Immature natural killer cell (primary cell): ENCODE results near the gene KDM3A. TPM values are rescaled to one million over a fixed set of nuclear protein-coding genes. Genes with fewer than 3 reads are reported as not detected.
A peak's percentile ranks its signal among the peaks of the same experiment; 100 is the strongest.
"Not testable (repeated sequence)": the region's sequence is repeated elsewhere in the genome, so short reads cannot be mapped to it uniquely, and the experiment has no call there.

Source experiments
- DNase-seq, 3 donors: peaks; one replicate each; pipeline ENCODE4 v3.0.0; 2022; ENCODE audit warnings: mixed read lengths in 1 of 3
- H3K27ac Mint-ChIP-seq, 6 donors: one replicate each; pipeline ENCODE4 v1.8.0; 2020; ENCODE audit warnings: mixed read lengths in 6 of 6, mild to moderate bottlenecking in 5 of 6, inconsistent platforms in 4 of 6, moderate library complexity in 3 of 6
- H3K27me3 Mint-ChIP-seq, 3 donors: one replicate each; pipeline ENCODE4 v1.8.0; 2020 to 2021; ENCODE audit warnings: low read depth in 3 of 3, mild to moderate bottlenecking in 3 of 3, mixed read lengths in 3 of 3, moderate library complexity in 3 of 3, inconsistent platforms in 1 of 3
- H3K36me3 Mint-ChIP-seq, 3 donors: one replicate each; pipeline ENCODE4 v1.8.0; 2020; ENCODE audit warnings: mixed read lengths in 3 of 3, inconsistent platforms in 2 of 3, mild to moderate bottlenecking in 2 of 3
- H3K4me1 Mint-ChIP-seq, 2 donors: one replicate each; pipeline ENCODE4 v1.8.0; 2020; ENCODE audit warnings: inconsistent platforms in 2 of 2, mild to moderate bottlenecking in 2 of 2, mixed read lengths in 2 of 2, moderate library complexity in 1 of 2
- H3K4me3 Mint-ChIP-seq, 5 donors: one replicate each; pipeline ENCODE4 v1.8.0; 2020; ENCODE audit warnings: mild to moderate bottlenecking in 5 of 5, mixed read lengths in 5 of 5, inconsistent platforms in 3 of 5, moderate library complexity in 3 of 5
- H3K9me3 Mint-ChIP-seq, 6 donors: one replicate each; pipeline ENCODE4 v1.8.0; 2020; ENCODE audit warnings: mild to moderate bottlenecking in 6 of 6, mixed read lengths in 6 of 6, inconsistent platforms in 4 of 6, moderate library complexity in 3 of 6
- polyA plus RNA-seq, 3 donors: library from polyadenylated mRNA; unstranded; fragments of 300-500 nt; fragmentation: Illumina TruSeq; gene quantifications; one replicate each; pipeline ENCODE4 v1.2.3, GENCODE V29; 2021

The KDM3A gene
- polyA plus RNA-seq, 3 donors from 2014 or later: 12.8 to 31.6 (median 13.0) TPM

- DNase-seq: no peak
- Mint-ChIP-seq H3K27me3 (peaks cover 0 to 4% (median 2%) of the 10 kb centered on the region in 3 donors), H3K27ac (peak overlapping the region in 2 of 6 donors; percentile 66 to 70), H3K4me3 (no peak overlapping the region), H3K4me1 (peaks cover 0 to 23% of the 10 kb centered on the region in 2 donors), H3K36me3 (peaks cover 7 to 77% (median 60%) of the 10 kb centered on the region in 3 donors), H3K9me3 (no peaks in the 10 kb centered on the region)
Observed at GRCh38 chr2:86489542-86489941, 48.4 kb downstream of the KDM3A start.

GRCh38 chr2:86490245-86490644 lies 49.1 kb downstream of the KDM3A start:
- H3K27me3 Mint-ChIP-seq: peaks cover 0 to 4% (median 2%) of the 10 kb centered on the region in 3 donors
- peaks cover 7 to 70% (median 52%) of the 10 kb centered on the region in 3 donors for H3K36me3 Mint-ChIP-seq
- peak overlapping the region in 2 of 6 donors; percentile 2 to 70 for H3K27ac Mint-ChIP-seq
- peaks cover 3 to 23% of the 10 kb centered on the region in 2 donors for H3K4me1 Mint-ChIP-seq
- H3K9me3 Mint-ChIP-seq: no peaks in the 10 kb centered on the region
- no peak overlapping the region for H3K4me3 Mint-ChIP-seq
- DNase-seq: no peak

GRCh38 chr2:86491088-86491487 lies 49.9 kb downstream of the KDM3A start:
- no peak overlapping the region for H3K4me3 Mint-ChIP-seq
- no peaks in the 10 kb centered on the region for H3K9me3 Mint-ChIP-seq
- no peak for DNase-seq
- H3K36me3 Mint-ChIP-seq: peaks cover 14 to 70% (median 45%) of the 10 kb centered on the region in 3 donors
- H3K27me3 Mint-ChIP-seq: peaks cover 0 to 5% (median 2%) of the 10 kb centered on the region in 3 donors
- H3K27ac Mint-ChIP-seq: peak overlapping the region in 2 of 6 donors; percentile 10 to 24
- peaks cover 9 to 30% of the 10 kb centered on the region in 2 donors for H3K4me1 Mint-ChIP-seq

DNA sequence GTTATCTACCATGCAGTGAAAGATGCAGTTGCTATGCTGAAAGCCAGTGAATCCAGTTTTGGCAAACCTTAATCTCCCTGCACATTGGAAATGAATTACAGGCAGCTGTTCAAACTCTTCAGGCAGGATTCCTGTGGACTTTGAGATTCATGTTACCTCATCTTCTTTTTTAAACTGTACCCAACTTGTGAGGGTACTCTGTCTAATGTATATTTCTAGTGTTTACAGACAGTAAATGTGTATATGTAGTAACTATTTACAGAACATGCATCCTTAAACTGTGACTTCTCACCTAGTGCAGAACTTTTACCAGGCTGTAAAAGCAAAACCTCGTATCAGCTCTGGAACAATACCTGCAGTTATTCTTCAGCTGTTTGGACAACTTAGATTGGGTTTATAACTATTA lies 50.9 kb downstream of the KDM3A start:
- DNase-seq: no peak
- Mint-ChIP-seq H3K4me3 (no peak overlapping the region), H3K36me3 (peaks cover 16 to 68% (median 37%) of the 10 kb centered on the region in 3 donors), H3K4me1 (peaks cover 9 to 39% of the 10 kb centered on the region in 2 donors), H3K27me3 (peaks cover 0 to 3% (median 2%) of the 10 kb centered on the region in 3 donors), H3K27ac (peak overlapping the region in 2 of 6 donors; percentile 21 to 54), H3K9me3 (no peaks in the 10 kb centered on the region)

GRCh38 chr2:86496391-86496790 lies 55.2 kb downstream of the KDM3A start:
- H3K4me1 Mint-ChIP-seq: peaks cover 9 to 33% of the 10 kb centered on the region in 2 donors
- not testable (repeated sequence) for H3K27me3 Mint-ChIP-seq, H3K4me3 Mint-ChIP-seq, DNase-seq, H3K9me3 Mint-ChIP-seq
- peaks cover 29 to 72% (median 42%) of the 10 kb centered on the region in 3 donors for H3K36me3 Mint-ChIP-seq
- H3K27ac Mint-ChIP-seq: peak overlapping the region in 4 of 6 donors; percentile 21 to 62 (median 38)

DNA sequence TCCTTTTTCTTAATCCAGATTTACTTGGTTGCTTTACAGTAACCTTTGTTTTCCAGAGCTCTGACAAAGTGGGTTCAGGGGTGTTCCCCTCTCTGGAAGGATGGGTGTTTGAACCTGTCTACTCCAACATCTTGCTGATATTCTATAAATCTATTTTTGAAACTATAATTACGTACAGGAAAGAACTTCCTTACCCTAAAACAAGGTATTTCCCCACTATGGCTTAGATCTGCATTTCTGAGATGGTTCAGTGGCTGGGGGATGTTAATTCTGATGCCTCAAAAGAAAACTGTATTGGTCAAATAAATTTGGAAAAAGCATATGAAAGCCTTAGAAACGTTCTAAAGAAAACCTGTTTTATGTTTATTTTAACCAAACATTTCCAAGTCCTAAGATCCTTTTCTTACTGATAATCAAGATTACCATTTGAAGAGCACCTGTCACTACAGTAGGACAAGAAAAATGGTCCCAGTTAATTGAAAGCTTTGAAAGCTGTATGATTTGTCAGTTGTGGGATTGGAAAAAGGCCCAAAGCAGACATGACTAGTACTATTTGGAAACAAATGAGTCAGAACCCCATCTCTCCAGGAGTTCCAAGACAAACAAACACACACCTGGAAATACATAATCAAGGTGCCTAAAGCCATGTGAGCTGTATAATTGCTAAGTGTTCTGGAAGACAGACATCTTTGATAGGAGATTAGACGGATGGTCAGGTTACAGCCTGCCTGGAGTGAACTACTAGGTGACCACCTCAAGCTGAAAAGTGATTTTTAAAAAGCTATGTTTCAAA lies 57.5 kb downstream of the KDM3A start:
- Mint-ChIP-seq H3K27me3 (peaks cover 0 to 2% (median 1%) of the 10 kb centered on the region in 3 donors), H3K4me3 (no peak overlapping the region), H3K27ac (peak overlapping the region in 3 of 6 donors; percentile 7 to 56 (median 40)), H3K9me3 (peaks cover 0 to 9% (median 5%) of the 10 kb centered on the region in 6 donors), H3K36me3 (peaks cover 37 to 85% (median 58%) of the 10 kb centered on the region in 3 donors), H3K4me1 (peaks cover 9 to 33% of the 10 kb centered on the region in 2 donors)
- DNase-seq: no peak

GRCh38 chr2:86499326-86499725 lies 58.2 kb downstream of the KDM3A start:
- Mint-ChIP-seq H3K27ac (peak overlapping the region in 4 of 6 donors; percentile 16 to 56 (median 40)), H3K27me3 (peaks cover 0 to 2% (median 1%) of the 10 kb centered on the region in 3 donors), H3K4me3 (no peak overlapping the region), H3K9me3 (peaks cover 0 to 9% (median 5%) of the 10 kb centered on the region in 6 donors), H3K4me1 (peaks cover 9 to 28% of the 10 kb centered on the region in 2 donors), H3K36me3 (peaks cover 37 to 85% (median 64%) of the 10 kb centered on the region in 3 donors)
- DNase-seq: no peak

DNA sequence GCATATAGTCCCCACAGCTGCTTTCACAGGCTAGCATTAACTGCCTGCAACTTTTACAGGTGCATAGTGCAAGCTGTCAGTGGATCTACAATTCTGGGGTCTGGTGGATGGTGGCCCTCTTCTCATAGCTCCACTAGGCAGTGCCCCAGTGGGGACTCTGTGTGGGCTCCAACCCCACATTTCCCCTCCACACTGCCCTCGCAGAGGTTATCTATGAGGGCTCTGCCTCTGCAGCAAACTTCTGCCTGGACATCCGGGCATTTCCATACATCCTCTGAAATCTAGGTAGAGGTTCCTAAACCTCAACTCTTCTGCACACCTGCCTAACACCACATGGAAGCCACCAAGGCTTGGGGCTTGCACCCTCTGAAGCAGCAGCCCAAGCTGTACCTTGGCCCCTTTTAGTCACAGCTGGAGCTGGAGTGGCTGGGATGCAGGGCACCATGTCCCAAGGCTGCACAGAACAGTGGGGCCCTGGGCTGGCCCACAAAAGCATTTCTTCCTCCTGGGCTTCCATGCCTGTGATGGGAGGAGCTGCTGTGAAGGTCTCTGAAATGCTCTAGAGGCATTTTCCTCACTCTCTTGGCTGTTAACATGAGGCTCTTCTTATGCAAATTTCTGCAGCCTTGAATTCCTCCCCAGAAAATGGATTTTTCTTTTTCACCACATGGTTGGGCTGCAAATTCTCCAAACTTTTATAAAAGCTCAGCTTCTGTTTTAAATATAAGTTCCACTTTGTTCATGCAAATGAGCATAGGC lies 59.3 kb downstream of the KDM3A start:
- Mint-ChIP-seq H3K9me3 (peaks cover 0 to 9% (median 5%) of the 10 kb centered on the region in 6 donors), H3K36me3 (peaks cover 46 to 91% (median 69%) of the 10 kb centered on the region in 3 donors), H3K27me3 (peaks cover 0 to 2% (median under 1%) of the 10 kb centered on the region in 3 donors), H3K4me3 (no peak overlapping the region), H3K4me1 (peaks cover 4 to 19% of the 10 kb centered on the region in 2 donors), H3K27ac (peak overlapping the region in 3 of 6 donors; percentile 24 to 55 (median 37))
- DNase-seq: no peak

DNA sequence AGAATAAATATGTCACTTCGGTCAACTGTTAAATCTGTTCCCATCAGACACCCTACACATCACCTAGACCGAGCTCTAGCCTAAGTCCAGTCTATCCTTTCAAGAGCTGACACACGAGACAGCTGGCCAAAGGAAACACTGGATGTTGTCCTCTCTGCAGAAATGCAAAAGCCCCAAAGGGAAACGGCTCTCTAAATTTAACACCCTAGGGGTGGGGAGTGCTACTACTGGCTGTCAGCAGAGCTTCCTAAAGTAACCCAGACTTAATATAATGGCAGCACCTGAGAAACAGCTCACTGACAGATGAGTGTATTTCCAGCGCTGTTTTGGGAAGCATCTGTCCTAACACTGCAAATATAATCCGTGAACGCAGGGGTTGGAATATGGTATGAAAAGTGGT lies 66.4 kb downstream of the KDM3A start:
- Mint-ChIP-seq H3K27ac (peak overlapping the region in 1 of 6 donors; percentile 2), H3K4me1 (peaks cover 10 to 19% of the 10 kb centered on the region in 2 donors), H3K27me3 (peaks cover 0 to 3% (median 0%) of the 10 kb centered on the region in 3 donors), H3K4me3 (no peak overlapping the region), H3K36me3 (peaks cover 34 to 64% (median 46%) of the 10 kb centered on the region in 3 donors), H3K9me3 (no peaks in the 10 kb centered on the region)
- no peak for DNase-seq

DNA sequence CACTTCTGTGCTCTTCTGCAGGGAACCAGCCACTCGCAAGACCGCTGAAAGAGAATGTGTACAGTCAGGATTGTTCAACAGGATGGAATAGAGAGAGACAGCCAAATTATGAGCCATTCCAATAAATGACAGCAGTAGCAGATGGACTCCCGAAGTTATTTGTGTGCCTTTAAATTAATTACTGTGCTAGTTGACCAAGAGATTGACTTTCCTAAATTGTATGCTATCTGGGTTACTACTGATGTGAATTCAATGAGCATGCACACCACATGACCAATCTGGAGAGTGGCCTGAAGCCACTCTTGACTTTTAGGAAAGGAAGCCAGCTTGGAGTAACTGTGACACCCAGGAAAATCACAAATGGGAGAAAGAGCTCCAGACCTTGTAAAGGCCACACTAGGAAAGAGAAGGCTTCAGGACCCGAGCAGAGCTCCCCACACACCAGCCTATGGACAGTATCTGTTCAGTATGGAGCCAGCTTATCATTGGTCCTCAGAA lies 69.3 kb downstream of the KDM3A start:
- Mint-ChIP-seq H3K9me3 (no peaks in the 10 kb centered on the region), H3K4me3 (no peak overlapping the region), H3K27ac (peak overlapping the region in 3 of 6 donors; percentile 15 to 61 (median 31)), H3K36me3 (peaks cover 15 to 38% (median 27%) of the 10 kb centered on the region in 3 donors), H3K4me1 (peaks cover 10 to 25% of the 10 kb centered on the region in 2 donors), H3K27me3 (peaks cover 0 to 3% (median 0%) of the 10 kb centered on the region in 3 donors)
- DNase-seq: no peak

- Mint-ChIP-seq H3K9me3 (no peaks in the 10 kb centered on the region), H3K36me3 (peaks cover 12 to 30% (median 19%) of the 10 kb centered on the region in 3 donors), H3K4me3 (no peak overlapping the region), H3K27me3 (peaks cover 0 to 3% (median 0%) of the 10 kb centered on the region in 3 donors), H3K4me1 (peaks cover 11 to 25% of the 10 kb centered on the region in 2 donors), H3K27ac (no peak overlapping the region)
- DNase-seq: no peak
Observed at GRCh38 chr2:86512034-86512433, 70.9 kb downstream of the KDM3A start.

DNA sequence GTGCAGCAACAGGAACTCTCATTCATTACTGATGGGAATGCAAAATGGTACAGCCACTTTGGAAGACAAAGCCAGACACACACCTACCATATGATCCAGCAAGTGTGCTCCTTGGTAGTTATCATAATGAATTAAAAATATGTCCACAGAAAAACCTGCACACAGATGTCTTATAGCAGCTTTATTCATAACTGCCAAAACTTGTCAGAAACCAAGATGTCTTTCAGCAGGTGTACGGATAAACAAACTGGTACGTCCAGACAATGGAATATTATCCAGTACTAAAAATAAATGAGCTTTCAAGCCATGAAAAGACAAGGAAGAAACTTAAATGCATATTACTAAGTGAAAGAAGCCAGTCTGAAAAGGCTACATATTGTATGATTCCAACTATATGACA lies 71.7 kb downstream of the KDM3A start:
- Mint-ChIP-seq H3K4me3 (no peak overlapping the region), H3K27ac (no peak overlapping the region), H3K4me1 (peaks cover 11 to 25% of the 10 kb centered on the region in 2 donors), H3K27me3 (no peaks in the 10 kb centered on the region), H3K9me3 (no peaks in the 10 kb centered on the region), H3K36me3 (peaks cover 7 to 23% (median 14%) of the 10 kb centered on the region in 3 donors)
- DNase-seq: no peak

GRCh38 chr2:86513948-86514660 lies 72.9 kb downstream of the KDM3A start:
- H3K9me3 Mint-ChIP-seq: no peaks in the 10 kb centered on the region
- no peak overlapping the region for H3K4me3 Mint-ChIP-seq
- DNase-seq: no peak
- H3K36me3 Mint-ChIP-seq: peaks cover 7 to 14% (median 7%) of the 10 kb centered on the region in 3 donors
- H3K27me3 Mint-ChIP-seq: no peaks in the 10 kb centered on the region
- H3K4me1 Mint-ChIP-seq: peaks cover 9 to 21% of the 10 kb centered on the region in 2 donors
- no peak overlapping the region for H3K27ac Mint-ChIP-seq
